GM19035 (cell line): ENCODE results near the gene TPRA1.
"Not testable (repeated sequence)": the region's sequence is repeated elsewhere in the genome, so short reads cannot be mapped to it uniquely, and the experiment has no call there.

Experiments
- ATAC-seq: cut with Tn5 transposase; IDR thresholded peaks from one replicate; pipeline ENCODE4 v1.9.1; 2021; ENCODE audit not compliant: unreplicated experiment

The TPRA1 gene

DNA sequence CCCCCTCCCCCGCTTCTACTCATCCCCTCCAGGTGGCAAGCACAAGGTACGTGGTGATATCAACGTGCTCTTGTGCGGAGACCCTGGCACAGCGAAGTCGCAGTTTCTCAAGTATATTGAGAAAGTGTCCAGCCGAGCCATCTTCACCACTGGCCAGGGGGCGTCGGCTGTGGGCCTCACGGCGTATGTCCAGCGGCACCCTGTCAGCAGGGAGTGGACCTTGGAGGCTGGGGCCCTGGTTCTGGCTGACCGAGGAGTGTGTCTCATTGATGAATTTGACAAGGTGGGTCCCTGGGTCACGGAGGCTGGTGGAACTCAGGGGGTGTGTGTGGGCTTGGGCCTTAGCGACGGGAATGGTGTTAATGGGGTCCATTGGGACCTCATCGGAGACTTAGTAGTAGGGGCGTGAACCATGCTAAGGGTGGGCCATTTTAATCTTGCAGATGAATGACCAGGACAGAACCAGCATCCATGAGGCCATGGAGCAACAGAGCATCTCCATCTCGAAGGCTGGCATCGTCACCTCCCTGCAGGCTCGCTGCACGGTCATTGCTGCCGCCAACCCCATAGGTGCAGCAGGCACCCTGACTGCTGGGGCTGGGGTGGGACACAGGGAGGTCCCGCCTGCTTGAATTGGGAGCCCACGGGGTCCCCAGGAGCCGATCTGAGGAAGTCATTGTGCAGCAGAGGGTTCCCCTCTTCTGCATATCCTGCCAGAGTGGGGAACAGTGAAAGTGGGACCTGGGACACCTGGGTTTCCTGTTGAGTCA is 26.5 kb upstream of the TPRA1 start:
- ATAC-seq, result no peak

DNA sequence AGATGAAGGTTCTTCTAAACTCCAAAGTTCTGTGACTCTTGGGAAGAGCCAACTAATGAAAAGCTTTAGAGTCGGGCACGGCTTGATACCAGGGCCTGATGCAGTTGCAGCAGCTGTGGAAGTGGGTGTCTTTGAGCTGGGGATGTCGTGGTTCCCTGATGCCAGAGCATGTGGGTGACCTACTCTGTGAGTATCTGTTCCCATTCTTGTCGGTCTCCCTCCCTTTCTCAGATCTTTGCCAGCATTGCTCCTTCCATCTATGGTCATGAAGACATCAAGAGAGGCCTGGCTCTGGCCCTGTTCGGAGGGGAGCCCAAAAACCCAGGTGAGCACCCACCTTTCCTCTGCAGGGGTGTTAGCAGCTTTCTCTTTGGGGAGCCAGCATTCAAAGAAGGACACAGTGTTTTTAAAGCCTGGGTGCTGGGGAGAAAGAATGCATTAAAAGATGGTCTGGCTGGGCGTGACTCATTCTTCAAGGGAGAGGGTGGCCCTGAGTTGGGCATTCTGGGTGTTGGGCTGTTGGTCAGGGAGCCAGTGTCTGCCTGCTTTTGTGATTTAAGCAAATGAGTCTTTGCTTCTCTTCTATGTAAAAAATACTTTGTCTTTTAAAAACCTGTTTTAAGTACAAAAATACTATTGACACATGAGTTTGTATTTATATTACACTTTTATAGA is 25.2 kb upstream of the TPRA1 start:
- no peak for ATAC-seq

DNA sequence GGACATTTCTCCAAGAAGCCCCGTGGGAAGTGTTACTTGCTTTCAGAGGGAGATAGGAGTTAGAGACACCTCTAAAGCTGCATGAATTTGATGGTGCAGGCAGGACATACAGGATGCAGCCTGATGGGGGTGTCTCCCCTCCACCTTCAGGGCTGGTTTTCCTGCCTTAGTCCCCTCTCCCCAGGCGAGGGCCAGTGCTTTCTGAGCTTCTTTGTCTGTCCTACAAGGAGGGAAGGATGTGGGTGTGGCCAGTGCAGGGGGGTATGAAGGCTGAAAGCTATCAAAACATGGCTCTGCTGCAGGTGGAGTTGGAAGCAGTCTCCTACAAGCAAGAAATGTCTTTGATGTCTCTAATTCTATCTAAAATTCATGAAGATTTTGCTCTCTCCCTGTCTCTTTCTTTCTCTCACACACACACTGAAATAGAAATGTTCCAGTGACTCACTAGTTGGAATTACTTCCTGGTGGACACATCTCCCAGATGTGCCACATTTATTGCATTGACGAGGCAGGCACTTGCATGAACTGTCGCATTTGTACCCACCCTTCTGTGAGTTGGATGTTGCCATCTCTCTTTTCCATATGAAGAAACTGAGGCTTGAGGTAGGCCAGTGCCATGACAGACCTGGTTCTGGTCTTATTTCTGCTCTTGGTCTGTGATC is 24.5 kb upstream of the TPRA1 start:
- ATAC-seq, result no peak

DNA sequence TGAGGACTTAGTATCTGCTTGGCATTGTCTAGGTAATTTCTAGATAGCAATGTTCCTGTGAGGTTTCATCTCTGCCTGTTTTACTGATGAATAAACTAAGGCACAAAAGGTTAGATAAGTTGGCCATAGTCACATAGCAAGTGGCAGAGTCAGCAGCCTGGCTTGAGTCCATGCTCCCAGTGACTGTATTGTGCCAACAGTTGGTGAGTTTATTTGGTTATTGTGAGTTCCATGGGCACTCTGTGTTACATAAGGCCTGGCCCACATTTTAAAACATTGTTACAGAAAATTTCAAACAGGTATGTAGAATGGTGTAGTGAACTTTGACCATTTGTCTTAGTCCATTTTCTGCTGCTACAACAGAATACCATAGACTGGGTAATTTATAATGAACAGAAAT is 22.9 kb upstream of the TPRA1 start:
- no peak for ATAC-seq

DNA sequence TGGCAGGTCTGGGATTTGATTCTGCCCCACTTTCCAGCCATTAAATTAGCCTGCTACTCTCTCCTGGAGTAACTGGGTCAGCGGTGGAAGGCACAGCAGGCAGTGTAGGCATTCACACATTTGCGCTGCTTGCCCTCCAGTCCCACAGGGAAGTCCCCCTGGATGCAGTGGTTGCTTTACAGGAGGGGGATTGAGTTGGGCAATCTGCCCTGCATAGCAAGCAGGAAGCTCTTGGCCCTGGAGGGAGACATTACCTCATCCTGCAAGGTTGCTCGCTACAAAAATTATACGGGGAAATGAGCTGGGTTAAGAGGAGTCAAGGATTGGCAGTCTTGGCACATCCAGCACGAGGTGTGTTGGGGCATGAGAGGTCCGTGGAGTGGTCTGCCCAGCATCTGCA is 22.4 kb upstream of the TPRA1 start:
- ATAC-seq, result no peak

DNA sequence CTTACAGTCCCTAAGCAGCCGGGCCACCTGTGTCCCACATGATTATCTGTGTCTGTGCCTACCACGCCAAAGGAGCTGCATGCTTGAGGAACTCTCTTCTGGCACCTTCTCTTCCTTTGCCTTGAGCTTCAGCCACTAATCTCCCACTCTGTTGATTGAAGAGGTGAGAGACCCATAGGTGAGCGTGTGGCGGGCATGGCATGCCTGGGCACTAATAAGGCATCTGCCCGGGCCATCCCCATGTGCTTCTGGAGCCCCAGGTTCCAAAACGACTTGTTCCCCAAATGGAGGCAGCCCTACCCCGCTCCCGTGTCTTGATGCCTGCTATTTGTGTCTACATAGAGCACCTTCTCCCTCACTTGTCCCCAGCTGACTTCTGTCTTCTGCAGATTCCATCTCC is 20.7 kb upstream of the TPRA1 start:
- no peak for ATAC-seq

DNA sequence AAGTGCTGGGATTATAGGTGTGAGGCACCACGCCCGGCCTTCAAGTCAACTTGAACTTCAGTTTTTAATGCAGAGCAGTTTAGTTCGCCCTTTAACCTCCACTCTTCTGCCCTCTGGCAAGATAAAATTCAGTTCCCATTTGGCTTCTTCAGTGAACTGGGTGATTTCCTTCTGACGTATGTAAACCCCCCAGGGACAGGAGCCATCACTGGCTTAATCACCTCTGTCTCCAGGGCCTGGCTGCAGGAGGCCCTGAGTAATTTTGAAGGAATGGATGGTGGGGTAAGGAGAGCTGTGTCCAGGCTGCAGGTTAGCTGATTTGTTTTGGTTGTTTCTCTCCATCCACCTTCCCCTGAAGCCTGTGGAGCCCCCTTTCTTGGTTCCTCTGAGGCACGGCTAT is 19.6 kb upstream of the TPRA1 start:
- no peak for ATAC-seq

DNA sequence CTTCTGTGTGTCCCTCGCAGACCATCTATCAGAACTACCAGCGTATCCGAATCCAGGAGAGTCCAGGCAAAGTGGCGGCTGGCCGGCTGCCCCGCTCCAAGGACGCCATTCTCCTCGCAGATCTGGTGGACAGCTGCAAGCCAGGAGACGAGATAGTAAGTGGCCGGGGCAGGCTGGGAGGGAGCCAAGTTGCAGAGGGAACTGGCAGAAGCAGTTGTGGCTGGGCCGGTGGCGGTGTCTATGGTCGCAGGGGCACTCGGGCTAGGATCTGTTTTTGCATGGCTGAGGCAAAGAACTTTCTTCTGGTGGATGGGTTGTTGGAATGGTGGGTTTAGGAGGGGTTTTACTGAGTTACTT is 17.8 kb upstream of the TPRA1 start:
- ATAC-seq, result no peak

DNA sequence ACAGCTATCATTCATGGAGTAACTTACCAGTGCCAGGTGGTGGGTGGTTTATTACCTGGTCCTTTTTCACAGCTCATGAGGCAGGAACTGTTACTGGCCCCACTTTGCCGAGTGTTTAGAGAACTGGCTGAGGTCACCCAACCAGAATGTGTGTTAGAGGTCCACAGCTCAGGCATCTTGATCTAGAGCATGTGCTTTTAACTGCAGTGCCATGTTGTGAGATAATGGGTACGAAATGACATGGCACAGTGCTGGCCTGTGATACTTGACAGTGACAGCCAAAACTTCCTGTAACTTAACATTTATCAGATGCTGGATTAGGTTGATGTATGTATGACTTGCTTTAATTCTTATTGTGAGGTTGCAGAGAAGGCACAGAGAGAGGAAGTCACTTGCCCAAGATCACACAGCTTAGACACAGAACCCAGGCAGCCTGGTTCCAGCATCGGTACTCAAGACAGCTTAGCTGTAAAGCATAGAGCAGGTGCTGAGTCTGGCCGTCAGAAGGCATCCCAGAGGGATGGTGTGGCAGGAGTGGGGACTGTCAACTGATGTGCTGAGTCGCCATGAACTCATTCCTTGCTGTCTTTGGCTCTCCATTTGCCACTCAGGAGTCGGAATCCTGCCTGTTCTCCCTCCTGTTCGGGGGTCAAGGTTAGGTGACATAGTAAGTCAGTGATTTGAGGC is 17.3 kb upstream of the TPRA1 start:
- no peak for ATAC-seq

DNA sequence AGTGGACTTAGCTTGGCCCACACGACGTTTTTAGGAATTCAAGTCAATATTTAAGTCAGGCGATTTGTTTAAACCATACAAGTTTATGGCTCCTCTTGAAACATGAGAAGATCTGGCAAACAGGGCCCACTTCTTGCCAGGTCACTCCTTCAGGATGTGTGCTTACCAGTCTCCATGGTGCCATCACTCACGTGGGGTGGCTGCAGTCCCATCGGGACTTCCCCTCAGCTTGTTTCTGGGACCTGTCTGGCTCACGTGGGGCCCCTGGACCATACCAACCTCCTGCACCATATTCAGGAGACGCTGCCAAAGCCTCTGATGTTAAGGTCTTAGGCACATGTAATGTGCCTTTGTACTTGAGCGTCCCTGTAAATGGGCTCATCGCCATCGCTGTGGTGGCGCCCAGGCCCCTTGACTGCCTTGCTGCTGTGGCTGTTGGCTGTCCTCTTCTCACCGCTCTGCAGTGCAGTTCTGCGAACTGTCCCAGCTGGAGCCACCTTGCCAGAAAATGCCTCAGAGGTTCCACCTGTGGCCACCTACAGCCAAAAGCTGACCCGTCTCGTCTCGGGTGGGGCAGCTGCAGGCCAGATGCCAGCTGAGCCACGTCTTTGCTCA is 16.6 kb upstream of the TPRA1 start:
- no peak for ATAC-seq

DNA sequence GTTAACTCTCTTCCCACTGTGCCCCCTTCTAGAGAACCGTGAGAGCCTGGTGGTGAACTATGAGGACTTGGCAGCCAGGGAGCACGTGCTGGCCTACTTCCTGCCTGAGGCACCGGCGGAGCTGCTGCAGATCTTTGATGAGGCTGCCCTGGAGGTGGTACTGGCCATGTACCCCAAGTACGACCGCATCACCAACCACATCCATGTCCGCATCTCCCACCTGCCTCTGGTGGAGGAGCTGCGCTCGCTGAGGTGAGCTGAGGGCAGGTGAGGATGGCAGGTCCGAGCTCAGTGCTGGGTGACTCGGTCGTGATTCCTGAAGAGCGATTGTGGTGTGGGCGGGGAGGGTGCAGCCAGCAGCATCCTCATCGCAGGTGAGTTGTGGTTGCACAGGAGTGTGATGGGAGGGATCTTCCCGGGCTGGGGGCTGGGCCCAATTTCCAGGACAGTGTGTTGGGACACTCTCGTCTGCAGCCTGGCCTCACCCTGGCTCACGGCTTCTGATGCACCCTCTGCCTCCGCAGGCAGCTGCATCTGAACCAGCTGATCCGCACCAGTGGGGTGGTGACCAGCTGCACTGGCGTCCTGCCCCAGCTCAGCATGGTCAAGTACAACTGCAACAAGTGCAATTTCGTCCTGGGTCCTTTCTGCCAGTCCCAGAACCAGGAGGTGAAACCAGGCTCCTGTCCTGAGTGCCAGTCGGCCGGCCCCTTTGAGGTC is 15.7 kb upstream of the TPRA1 start:
- no peak for ATAC-seq

DNA sequence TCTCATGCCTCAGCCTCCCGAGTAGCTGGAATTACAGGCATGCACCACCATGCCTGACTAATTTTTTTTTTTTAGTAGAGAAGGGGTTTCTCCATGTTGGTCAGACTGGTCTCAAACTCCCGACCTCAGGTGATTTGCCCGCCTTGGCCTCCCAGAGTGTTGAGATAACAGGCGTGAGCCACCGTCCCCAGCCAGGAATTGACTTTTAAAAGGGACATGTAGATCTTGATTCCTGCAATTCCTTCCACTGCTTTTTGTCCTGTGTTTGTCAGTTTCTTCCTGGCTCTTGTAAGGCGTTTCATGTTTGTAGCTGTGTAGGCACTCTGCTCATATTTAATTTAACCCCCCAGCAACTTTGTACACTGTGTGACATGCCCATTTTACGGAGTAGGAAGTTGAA is 15.0 kb upstream of the TPRA1 start:
- not testable (repeated sequence) for ATAC-seq

DNA sequence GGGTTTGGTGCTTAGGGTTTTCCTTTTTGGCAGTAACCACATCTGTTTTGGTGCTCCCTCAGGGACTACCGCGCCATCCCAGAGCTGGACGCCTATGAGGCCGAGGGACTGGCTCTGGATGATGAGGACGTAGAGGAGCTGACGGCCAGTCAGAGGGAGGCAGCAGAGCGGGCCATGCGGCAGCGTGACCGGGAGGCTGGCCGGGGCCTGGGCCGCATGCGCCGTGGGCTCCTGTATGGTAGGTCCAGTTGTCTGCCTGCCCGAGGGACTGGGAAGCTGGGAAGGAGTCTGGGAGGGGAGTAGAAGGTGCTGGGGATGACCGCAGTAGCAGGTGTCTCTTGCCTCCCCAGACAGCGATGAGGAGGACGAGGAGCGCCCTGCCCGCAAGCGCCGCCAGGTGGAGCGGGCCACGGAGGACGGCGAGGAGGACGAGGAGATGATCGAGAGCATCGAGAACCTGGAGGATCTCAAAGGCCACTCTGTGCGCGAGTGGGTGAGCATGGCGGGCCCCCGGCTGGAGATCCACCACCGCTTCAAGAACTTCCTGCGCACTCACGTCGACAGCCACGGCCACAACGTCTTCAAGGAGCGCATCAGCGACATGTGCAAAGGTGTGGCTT is 14.1 kb upstream of the TPRA1 start:
- no peak for ATAC-seq

DNA sequence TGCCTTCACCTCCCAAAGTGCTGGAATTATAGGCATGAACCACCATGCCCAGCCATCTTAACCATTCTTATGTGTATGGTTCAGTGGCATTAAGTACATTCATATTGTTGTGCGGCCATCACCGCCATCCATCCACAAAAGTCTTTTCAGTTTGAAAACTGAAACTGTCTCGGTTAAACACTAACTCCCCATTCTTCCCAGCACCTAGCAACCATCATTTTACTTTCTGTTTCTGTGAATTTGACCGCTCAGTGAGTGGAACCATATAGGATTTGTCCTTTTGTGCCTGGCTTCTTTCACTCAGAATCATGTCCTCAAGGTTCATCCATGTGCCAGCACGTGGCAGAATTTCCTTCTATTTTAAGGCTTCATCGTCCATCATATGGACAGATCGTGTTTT is 13.5 kb upstream of the TPRA1 start:
- ATAC-seq, result no peak

DNA sequence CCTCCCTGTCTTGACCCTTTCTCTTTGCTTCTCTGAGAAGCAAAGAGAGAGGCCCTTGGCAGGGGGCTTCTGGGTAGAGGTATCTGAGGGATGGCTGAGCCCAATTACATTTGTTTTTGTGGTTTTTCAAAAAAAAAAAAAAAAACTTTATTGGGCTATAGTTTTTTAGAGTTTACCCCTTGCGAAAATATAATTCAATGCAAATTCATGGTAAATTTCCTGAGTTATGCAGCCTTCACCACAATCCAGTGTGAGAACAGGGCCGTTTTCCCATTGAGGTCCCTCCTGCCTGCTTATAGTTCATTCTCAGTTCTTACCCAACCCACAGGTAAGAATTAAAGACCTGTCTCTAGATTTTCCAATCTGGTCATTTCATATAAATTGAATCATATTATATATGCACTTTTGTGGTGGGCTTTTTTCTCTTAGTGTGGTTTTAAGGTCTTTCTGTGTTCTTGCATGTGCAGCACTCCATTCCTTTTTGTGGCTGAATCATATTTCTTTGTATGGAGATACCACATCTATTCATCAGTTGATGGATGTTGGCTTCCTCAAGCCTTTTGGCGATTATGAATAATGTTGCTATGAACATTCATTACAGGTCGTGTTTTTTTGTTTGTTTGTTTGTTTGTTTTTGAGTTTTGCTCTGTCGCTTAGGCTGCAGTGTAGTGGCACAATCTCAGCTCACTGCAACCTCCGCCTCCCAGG is 10.4 kb upstream of the TPRA1 start:
- ATAC-seq, result no peak

DNA sequence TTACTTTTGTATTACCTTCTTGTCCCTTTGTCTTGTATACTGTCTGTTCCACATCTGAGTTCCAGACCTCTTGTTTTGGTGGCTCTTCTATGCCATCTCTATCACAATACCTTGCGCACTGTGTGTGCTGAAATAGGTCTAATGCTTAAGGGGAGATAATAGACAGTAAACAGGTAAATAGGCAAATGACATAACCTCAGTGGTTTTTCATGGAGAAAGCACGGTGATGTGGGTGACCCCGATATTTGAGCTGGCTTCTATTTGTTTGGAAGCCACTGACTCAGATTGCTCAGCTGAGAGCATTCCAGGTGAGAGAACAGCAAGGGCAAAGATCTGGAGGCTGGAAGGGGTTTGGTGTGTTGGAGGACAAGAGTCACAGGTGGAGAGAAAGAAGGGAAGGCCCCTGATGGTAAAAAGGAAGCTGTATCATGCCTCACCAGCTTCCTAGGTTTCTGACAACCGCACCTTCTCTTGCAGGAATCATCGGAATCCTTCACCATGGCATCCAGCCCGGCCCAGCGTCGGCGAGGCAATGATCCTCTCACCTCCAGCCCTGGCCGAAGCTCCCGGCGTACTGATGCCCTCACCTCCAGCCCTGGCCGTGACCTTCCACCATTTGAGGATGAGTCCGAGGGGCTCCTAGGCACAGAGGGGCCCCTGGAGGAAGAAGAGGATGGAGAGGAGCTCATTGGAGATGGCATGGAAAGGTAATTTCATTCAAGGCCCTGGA is 8.5 kb upstream of the TPRA1 start:
- ATAC-seq, result no peak

DNA sequence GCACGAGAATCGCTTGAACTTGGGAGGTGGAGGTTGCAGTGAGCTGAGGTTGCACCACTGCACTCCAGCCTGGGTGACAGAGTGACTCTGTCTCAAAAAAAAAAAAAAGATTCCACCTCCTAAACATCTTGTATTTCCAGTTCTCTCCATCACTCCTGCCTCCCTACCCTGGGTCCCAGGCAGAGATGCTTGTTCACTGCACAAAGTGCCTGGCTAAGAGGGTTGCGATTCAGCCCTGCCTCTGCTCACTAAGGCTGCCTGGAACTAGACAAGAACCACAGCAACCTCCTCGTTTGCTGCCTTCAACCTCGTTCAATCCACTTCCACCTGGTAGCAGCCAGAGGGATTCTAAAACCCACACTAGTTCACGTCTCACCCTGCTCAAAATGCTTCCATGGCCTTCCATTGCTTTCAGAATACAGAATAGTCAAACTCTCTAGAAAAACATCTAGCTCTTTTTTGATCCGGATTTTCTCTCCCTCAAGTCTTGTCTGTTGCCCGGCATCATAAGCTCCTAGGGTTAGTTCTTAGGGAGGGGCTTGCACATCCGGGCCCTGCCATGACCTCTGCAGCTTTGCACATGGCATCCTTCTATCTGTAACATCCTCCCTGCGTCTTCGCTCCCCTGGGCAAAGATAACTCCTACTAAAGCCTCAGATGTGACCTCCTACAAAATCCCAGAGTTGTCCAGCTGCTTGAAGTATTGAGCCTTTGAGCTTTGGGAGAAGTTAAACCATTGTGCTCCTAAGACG is 6.7 kb upstream of the TPRA1 start:
- ATAC-seq, result no peak

DNA sequence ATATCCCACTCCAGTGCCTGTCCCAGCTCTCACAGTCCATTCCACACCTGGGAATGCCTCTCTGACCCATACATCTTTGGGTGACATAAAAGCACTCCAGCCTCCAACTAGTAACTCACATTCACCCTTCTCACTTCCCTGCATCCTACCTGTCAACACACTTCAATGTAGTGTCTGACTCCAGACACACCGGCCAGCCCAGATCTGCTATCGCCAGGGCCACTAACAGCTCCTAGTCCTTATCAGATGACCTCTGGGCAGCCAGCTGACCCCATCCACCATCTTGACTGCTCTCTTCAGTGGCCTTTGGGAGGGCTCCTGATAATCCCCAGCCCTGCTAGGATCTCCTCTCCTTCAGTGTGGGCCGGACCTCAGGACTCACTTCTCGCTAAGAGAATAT is 4.8 kb upstream of the TPRA1 start:
- ATAC-seq, result no peak
